ENCODE results near the gene NNT. TPM values are rescaled to one million over a fixed set of nuclear protein-coding genes. Genes with fewer than 3 reads are reported as not detected.

Gene NNT
- total RNA-seq (10 to 100 TPM; 40.2 to 70.9 (median 59.8) TPM), polyA plus RNA-seq (10 to 100 TPM in 2 of 3 donors, 1 to 10 TPM in 1; 9.7 to 15.4 (median 14.3) TPM)
- long read RNA-seq, donor 1, full-length matches to known transcripts = 2 of 40 reads
- long read RNA-seq, donor 1, partial matches to known transcripts = 33 of 40 reads
- long read RNA-seq, donor 1, other reads (novel, unspliced or antisense) = 5 of 40 reads
- long read RNA-seq, donor 2, full-length matches to known transcripts = 3 of 19 reads
- long read RNA-seq, donor 2, partial matches to known transcripts = 16 of 19 reads
- long read RNA-seq, donor 2, other reads (novel, unspliced or antisense) = 0 of 19 reads

DNA sequence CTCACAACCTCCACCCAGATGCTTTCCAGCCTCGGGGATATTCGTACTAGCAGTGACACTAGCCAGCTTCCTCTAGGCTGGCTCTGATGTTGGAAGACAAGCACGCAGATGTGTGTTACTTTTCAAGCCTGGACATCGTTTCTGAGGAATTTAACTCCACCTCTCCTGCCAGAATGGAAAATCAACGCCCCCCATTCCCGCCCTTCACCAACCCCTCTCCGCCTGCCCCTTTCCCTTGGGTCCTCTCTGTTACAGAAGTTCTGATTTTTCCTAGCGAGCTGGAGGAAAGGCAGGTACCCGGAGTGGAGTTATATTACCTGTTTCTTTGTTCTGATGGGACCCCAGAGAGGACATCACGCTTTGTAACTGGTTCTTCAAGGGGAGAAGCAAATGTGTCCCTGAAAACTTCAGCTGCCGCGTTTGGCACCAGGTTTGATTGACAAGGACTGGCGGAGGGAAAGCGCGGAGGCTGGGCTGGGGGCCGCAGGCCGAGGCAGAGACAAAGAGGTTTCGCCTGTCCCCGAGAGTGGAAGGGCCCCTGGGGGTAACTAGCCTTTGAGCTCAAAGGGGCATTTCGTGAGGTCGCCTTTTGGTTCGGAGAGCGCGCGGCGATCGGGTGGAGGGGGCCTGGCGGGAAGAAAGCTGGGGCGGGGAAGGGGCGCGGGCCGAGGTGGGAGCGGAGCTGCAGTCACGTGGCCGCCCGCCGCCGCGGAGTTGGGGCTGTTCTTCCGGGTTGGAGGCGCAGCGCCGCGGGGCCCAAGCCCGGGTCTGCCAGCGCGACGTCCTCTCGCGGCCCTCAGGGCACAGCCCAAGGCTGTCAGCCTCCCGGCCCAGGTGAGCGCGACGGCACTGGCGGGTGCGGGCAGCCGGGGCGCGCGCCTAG lies at the start of gene NNT:
NNT (plus strand) TSS at position 720 of the 883 bp plus-strand sequence. CDS start 6,016 bp downstream, outside the sequence.
- Histone ChIP-seq H3K27ac (peak within 1 kb of the TSS; percentile 75 to 91 (median 86)), H3K4me3 (peak within 1 kb of the TSS; percentile 74 to 86 (median 82)), H3K27me3 (replicated peaks in 1 of 7) (no peaks in the 10 kb centered on the region), H3K36me3 (peaks cover 0 to 10% (median 3%) of the 10 kb centered on the region in 6 donors), H3K4me1 (peaks cover 15 to 50% (median 28%) of the 10 kb centered on the region in 6 donors), H3K9me3 (no peaks in the 10 kb centered on the region)
- intact Hi-C loops (cut with DNase I; ENCODE audit: low total_unique reads) = no loop called here
- 0 to 1% (median 0%) methylated on average over 38 to 60 of the region's 60 CpGs for WGBS, 5 donors
- DNase-seq = peak; percentile 96
- TF ChIP-seq POLR2AphosphoS5 (IDR thresholded peaks at IDR 0.05) = peak; percentile 63 to 81 (median 78)
- TF ChIP-seq, protein P1, sequence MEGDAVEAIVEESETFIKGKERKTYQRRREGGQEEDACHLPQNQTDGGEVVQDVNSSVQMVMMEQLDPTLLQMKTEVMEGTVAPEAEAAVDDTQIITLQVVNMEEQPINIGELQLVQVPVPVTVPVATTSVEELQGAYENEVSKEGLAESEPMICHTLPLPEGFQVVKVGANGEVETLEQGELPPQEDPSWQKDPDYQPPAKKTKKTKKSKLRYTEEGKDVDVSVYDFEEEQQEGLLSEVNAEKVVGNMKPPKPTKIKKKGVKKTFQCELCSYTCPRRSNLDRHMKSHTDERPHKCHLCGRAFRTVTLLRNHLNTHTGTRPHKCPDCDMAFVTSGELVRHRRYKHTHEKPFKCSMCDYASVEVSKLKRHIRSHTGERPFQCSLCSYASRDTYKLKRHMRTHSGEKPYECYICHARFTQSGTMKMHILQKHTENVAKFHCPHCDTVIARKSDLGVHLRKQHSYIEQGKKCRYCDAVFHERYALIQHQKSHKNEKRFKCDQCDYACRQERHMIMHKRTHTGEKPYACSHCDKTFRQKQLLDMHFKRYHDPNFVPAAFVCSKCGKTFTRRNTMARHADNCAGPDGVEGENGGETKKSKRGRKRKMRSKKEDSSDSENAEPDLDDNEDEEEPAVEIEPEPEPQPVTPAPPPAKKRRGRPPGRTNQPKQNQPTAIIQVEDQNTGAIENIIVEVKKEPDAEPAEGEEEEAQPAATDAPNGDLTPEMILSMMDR (IDR thresholded peaks at IDR 0.05 in 8 of 11, conservative IDR thresholded peaks at IDR 0.05 in 3 of 11) = peak in 1 of 11 experiments; percentile 20
- TF ChIP-seq POLR2A (IDR thresholded peaks at IDR 0.05) = no peak

DNA sequence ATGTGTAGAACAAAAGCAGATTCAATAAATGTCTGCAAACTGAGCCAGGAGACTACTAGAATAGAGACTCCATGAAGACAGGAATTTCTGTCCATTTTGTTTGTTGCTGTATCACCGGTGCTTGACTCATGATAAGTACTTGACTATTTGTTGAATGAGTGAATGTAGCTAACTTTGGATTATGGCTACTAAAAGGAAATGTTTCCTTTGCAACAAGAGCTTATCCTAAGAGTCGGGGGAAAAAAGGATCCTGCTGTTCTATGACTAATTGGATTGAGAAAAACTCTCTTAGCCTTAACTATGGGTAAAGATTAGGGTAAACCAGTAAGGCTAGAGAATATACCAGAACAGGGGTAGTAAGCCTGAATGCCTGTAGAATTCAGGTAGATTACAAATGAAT lies 49.6 kb upstream of the NNT start:
- Histone ChIP-seq H3K27me3 (replicated peaks in 1 of 7) (no peaks in the 10 kb centered on the region), H3K36me3 (peaks cover 0 to 67% (median 11%) of the 10 kb centered on the region in 6 donors), H3K4me3 (no peak overlapping the region), H3K9me3 (no peaks in the 10 kb centered on the region), H3K27ac (no peak overlapping the region), H3K4me1 (peaks cover 39 to 81% (median 62%) of the 10 kb centered on the region in 6 donors)
- 61 to 93% (median 78%) methylated on average over 2 of the region's 2 CpGs for WGBS, 5 donors
- DNase-seq = no peak
- no peak for TF ChIP-seq POLR2AphosphoS5 (IDR thresholded peaks at IDR 0.05)
- TF ChIP-seq, protein P1 (IDR thresholded peaks at IDR 0.05 in 8 of 11, conservative IDR thresholded peaks at IDR 0.05 in 3 of 11) = no peak
- no peak for TF ChIP-seq POLR2A (IDR thresholded peaks at IDR 0.05)
- intact Hi-C loops (cut with DNase I; ENCODE audit: low total_unique reads) = no loop called here

DNA sequence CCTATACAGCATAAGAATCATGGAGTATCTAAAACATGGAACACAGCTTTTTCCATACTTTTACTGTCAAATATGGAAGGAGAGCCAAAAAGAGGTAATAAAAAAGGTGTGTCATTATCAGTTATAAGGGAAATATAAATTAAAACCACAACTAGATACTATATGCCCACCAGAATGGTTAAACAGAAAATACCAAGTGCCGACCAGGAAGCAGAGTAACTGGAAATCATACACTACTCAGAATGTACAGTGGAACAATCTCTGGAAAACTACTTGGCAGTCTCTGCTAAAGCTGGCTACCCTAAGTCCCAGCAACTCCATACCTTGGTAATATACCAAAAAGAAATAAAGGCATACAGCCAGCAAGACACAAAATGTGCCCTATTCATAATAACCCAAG lies 48.5 kb upstream of the NNT start:
- intact Hi-C loops (cut with DNase I; ENCODE audit: low total_unique reads) = no loop called here
- Histone ChIP-seq H3K9me3 (no peaks in the 10 kb centered on the region), H3K4me3 (peak overlapping the region in 1 of 8 donors; percentile 94), H3K4me1 (peaks cover 39 to 73% (median 62%) of the 10 kb centered on the region in 6 donors), H3K36me3 (peaks cover 0 to 56% (median 9%) of the 10 kb centered on the region in 6 donors), H3K27me3 (replicated peaks in 1 of 7) (no peaks in the 10 kb centered on the region), H3K27ac (no peak overlapping the region)
- no peak for DNase-seq
- TF ChIP-seq POLR2A (IDR thresholded peaks at IDR 0.05) (no peak), POLR2AphosphoS5 (IDR thresholded peaks at IDR 0.05) (no peak)
- TF ChIP-seq, protein P1 (IDR thresholded peaks at IDR 0.05 in 8 of 11, conservative IDR thresholded peaks at IDR 0.05 in 3 of 11) = no peak
- 86 to 100% (median 94%) methylated on average over 1 of the region's 1 CpG for WGBS, 5 donors

Measured in spleen (tissue), 13 donors.